ENCODE data around the gene CNP.

CNP gene

GRCh38 chr17:42026857-42027589, 60.4 kb downstream of the CNP start:
- FAIRE-seq (no peak), DNase-seq (ENCODE audit: low spot score) (no peak)

Measured in RCC 7860 (cell line).